OCI-LY3 (cell line): ENCODE results near the gene EIF2S2.

ENCODE experiments used
- EZH2phosphoT487 ChIP-seq: fragments of 200-600 bp; shearing (Covaris generic); IDR thresholded peaks from 2 replicates; pipeline ENCODE4 v1.6.1; 2018; ENCODE audit warnings: antibody characterized with exemption, mixed run types, low read depth
- TF ChIP-seq, protein P1 (sequence below): fragments of 200-600, 300-600 bp; sonication (generic); IDR thresholded peaks from 2 replicates; pipeline ENCODE4 v1.5.1; 2014; ENCODE audit warnings: antibody characterized with exemption, low read length, low read depth

DNA sequence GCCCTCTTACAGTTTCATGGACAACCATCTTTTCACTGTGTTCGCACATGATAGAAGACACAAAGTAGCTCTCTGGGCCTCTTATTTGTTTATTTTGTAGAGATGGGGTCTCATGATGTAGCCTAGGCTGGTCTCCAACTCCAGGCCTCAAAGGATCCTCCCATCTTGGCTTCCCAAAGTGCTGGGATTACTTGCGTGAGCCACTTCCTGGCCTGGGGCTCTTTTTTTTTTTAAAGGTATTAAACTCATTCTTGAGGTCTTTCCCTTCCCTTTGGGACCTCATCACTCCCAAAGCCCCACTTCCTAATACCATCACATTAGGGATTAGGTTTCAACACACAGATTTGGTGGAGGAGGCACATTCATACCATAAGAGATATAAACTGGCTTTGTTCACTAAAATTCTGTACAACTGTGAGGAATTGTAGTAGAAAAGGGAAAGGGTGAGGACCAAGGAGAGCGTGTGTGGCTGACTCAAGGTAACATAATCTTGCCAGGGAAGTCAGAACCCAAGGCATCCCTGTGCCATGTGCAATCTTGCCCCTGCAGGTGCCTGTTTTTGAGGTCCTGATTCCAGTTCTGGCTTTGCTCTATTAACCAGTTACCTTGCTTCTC is 45.5 kb downstream of the EIF2S2 start:
- no peak for TF ChIP-seq EZH2phosphoT487
- TF ChIP-seq, protein P1, sequence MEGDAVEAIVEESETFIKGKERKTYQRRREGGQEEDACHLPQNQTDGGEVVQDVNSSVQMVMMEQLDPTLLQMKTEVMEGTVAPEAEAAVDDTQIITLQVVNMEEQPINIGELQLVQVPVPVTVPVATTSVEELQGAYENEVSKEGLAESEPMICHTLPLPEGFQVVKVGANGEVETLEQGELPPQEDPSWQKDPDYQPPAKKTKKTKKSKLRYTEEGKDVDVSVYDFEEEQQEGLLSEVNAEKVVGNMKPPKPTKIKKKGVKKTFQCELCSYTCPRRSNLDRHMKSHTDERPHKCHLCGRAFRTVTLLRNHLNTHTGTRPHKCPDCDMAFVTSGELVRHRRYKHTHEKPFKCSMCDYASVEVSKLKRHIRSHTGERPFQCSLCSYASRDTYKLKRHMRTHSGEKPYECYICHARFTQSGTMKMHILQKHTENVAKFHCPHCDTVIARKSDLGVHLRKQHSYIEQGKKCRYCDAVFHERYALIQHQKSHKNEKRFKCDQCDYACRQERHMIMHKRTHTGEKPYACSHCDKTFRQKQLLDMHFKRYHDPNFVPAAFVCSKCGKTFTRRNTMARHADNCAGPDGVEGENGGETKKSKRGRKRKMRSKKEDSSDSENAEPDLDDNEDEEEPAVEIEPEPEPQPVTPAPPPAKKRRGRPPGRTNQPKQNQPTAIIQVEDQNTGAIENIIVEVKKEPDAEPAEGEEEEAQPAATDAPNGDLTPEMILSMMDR: no peak
